H9 (cell line): ENCODE data around the gene PLP2. TPM values are rescaled to one million over a fixed set of nuclear protein-coding genes. Genes with fewer than 3 reads are reported as not detected.

Source experiments
- DNase-seq: peaks from one replicate; pipeline ENCODE4 v3.0.0-alpha.2; 2017
- H2AFZ ChIP-seq: one replicate; pipeline ENCODE4 v1.6.1; 2013; ENCODE audit warnings: mild to moderate bottlenecking, low read length, control low read depth, moderate library complexity
- H2AK5ac ChIP-seq: 2 replicates; pipeline ENCODE4 v1.6.1; 2013; ENCODE audit warnings: low read length, control low read depth, mixed read lengths; ENCODE audit not compliant: insufficient read length
- H2BK120ac ChIP-seq: one replicate; pipeline ENCODE4 v1.6.1; 2013; ENCODE audit warnings: low read depth, mild to moderate bottlenecking, low read length, control low read depth, inconsistent platforms; ENCODE audit not compliant: poor library complexity, severe bottlenecking
- H2BK12ac ChIP-seq: 2 replicates; pipeline ENCODE4 v1.6.1; 2013; ENCODE audit warnings: low read length, control low read depth, mixed read lengths, low read depth; ENCODE audit not compliant: insufficient read length
- H2BK15ac ChIP-seq: 2 replicates; pipeline ENCODE4 v1.6.1; 2013; ENCODE audit warnings: low read depth, low read length, control low read depth
- H2BK20ac ChIP-seq: one replicate; pipeline ENCODE4 v1.6.1; 2013; ENCODE audit warnings: low read depth, mild to moderate bottlenecking, low read length, control low read depth, inconsistent platforms; ENCODE audit not compliant: poor library complexity, severe bottlenecking
- H2BK5ac ChIP-seq: 2 replicates; pipeline ENCODE4 v1.6.1; 2013; ENCODE audit warnings: low read length, control low read depth, mixed read lengths; ENCODE audit not compliant: insufficient read length
- H3K14ac ChIP-seq: 2 replicates; pipeline ENCODE4 v1.6.1; 2013; ENCODE audit warnings: low read length, control low read depth; ENCODE audit not compliant: insufficient read depth
- H3K18ac ChIP-seq: 2 replicates; pipeline ENCODE4 v1.6.1; 2013; ENCODE audit warnings: low read depth, mild to moderate bottlenecking, mixed read lengths, low read length, control low read depth; ENCODE audit not compliant: insufficient read length
- H3K23ac ChIP-seq: 2 replicates; pipeline ENCODE4 v1.6.1; 2013; ENCODE audit warnings: low read length, control low read depth, mixed read lengths, low read depth; ENCODE audit not compliant: insufficient read length
- H3K23me2 ChIP-seq: 2 replicates; pipeline ENCODE4 v1.6.1; 2013; ENCODE audit warnings: low read depth, mild to moderate bottlenecking, mixed read lengths, low read length, control low read depth; ENCODE audit not compliant: insufficient read length, poor library complexity, severe bottlenecking
- H3K27ac ChIP-seq: 2 replicates; pipeline ENCODE4 v1.5.1; 2013; ENCODE audit warnings: low read length, control low read depth, mixed read lengths, low read depth; ENCODE audit not compliant: insufficient read length
- H3K27me3 ChIP-seq: 2 replicates; pipeline ENCODE4 v1.6.1; 2013; ENCODE audit warnings: low read length, control low read depth, inconsistent platforms; ENCODE audit not compliant: insufficient read depth
- H3K4ac ChIP-seq: 2 replicates; pipeline ENCODE4 v1.6.1; 2013; ENCODE audit warnings: low read depth, mild to moderate bottlenecking, control low read depth, inconsistent platforms, low read length, moderate library complexity
- H3K4me1 ChIP-seq: 2 replicates; pipeline ENCODE4 v1.6.1; 2013; ENCODE audit warnings: low read length, control low read depth, inconsistent platforms; ENCODE audit not compliant: insufficient read depth
- H3K4me2 ChIP-seq: 2 replicates; pipeline ENCODE4 v1.6.1; 2013; ENCODE audit warnings: low read length, control low read depth, mixed read lengths; ENCODE audit not compliant: insufficient read length, insufficient read depth
- H3K56ac ChIP-seq: 2 replicates; pipeline ENCODE4 v1.6.1; 2013; ENCODE audit warnings: low read depth, mild to moderate bottlenecking, mixed read lengths, low read length, control low read depth; ENCODE audit not compliant: insufficient read length
- H3K79me1 ChIP-seq: 2 replicates; pipeline ENCODE4 v1.6.1; 2013; ENCODE audit warnings: low read depth, mild to moderate bottlenecking, moderate library complexity, low read length, control low read depth, inconsistent platforms; ENCODE audit not compliant: insufficient read depth, poor library complexity, severe bottlenecking
- H3K79me2 ChIP-seq: 2 replicates; pipeline ENCODE4 v1.6.1; 2013; ENCODE audit warnings: low read length, control low read depth, inconsistent platforms; ENCODE audit not compliant: insufficient read depth
- H3K9ac ChIP-seq: 2 replicates; pipeline ENCODE4 v1.6.1; 2013; ENCODE audit warnings: low read length, control low read depth, mixed read lengths; ENCODE audit not compliant: insufficient read length; ENCODE audit errors: extremely low read depth
- H3K9me3 ChIP-seq: one replicate; pipeline ENCODE4 v1.6.1; 2013; ENCODE audit warnings: low read depth, low read length, inconsistent platforms; ENCODE audit not compliant: control insufficient read depth
- H3T11ph ChIP-seq: one replicate; pipeline ENCODE4 v1.6.1; 2013; ENCODE audit warnings: mild to moderate bottlenecking, low read length, control low read depth, inconsistent platforms
- H4K20me1 ChIP-seq: one replicate; pipeline ENCODE4 v1.6.1; 2013; ENCODE audit not compliant: control insufficient read depth, insufficient read length, insufficient read depth
- H4K5ac ChIP-seq: 2 replicates; pipeline ENCODE4 v1.6.1; 2013; ENCODE audit warnings: low read depth, mild to moderate bottlenecking, mixed read lengths, low read length, control low read depth; ENCODE audit not compliant: insufficient read length
- H4K8ac ChIP-seq: replicated peaks from 2 replicates; pipeline ENCODE4 v1.6.1; 2013; ENCODE audit warnings: low read length, control low read depth, mixed read lengths, low read depth; ENCODE audit not compliant: insufficient read length
- H4K91ac ChIP-seq: 2 replicates; pipeline ENCODE4 v1.6.1; 2013; ENCODE audit warnings: low read depth, mild to moderate bottlenecking, moderate library complexity, mixed read lengths, low read length, control low read depth; ENCODE audit not compliant: insufficient read length
- H3K27ac Mint-ChIP-seq, 3 experiments: 2 replicates in 2 of 3; 3 replicates in 1 of 3; pipeline ENCODE4 v1.8.0; 2020 to 2021; ENCODE audit warnings: mixed read lengths in 3 of 3, mild to moderate bottlenecking in 1 of 3, moderate library complexity in 1 of 3
- H3K27me3 Mint-ChIP-seq: 2 replicates; pipeline ENCODE4 v1.8.0; 2021; ENCODE audit warnings: low read depth, mild to moderate bottlenecking, moderate library complexity, mixed read lengths
- H3K36me3 Mint-ChIP-seq, 3 experiments: 2 replicates in 2 of 3; 3 replicates in 1 of 3; pipeline ENCODE4 v1.8.0; 2020 to 2021; ENCODE audit warnings: low read depth in 3 of 3, mixed read lengths in 3 of 3; ENCODE audit not compliant: insufficient read depth in 1 of 3
- H3K4me1 Mint-ChIP-seq, 2 experiments: 2 replicates each; pipeline ENCODE4 v1.8.0; 2020; ENCODE audit warnings: mixed read lengths in 2 of 2
- H3K4me3 Mint-ChIP-seq, 2 experiments: 2 replicates in 1 of 2; 3 replicates in 1 of 2; pipeline ENCODE4 v1.8.0; 2020 to 2021; ENCODE audit warnings: mild to moderate bottlenecking in 2 of 2, mixed read lengths in 2 of 2, moderate library complexity in 1 of 2
- H3K9me3 Mint-ChIP-seq, 2 experiments: 2 replicates in 1 of 2; 3 replicates in 1 of 2; pipeline ENCODE4 v1.8.0; 2020; ENCODE audit warnings: mild to moderate bottlenecking in 2 of 2, mixed read lengths in 2 of 2, moderate library complexity in 1 of 2
- WGBS: extraction: QIAGEN DNeasy Blood & Tissue Kit; methylation state at CpG from one replicate; pipeline ENCODE4 v1.1.7; 2013; ENCODE audit warnings: missing lambda C conversion rate, low lambda C conversion rate, mixed read lengths; ENCODE audit not compliant: insufficient read length; ENCODE audit errors: extremely low coverage; 5-methylcytosine and 5-hydroxymethylcytosine counted together
- total RNA-seq: library from RNA; stranded (reverse); gene quantifications from 2 replicates; pipeline ENCODE4 v1.2.1, GENCODE V29; 2021
- TF ChIP-seq, protein P1 (sequence below): fragments of 200-600 bp; sonication (generic); conservative IDR thresholded peaks from 3 replicates; pipeline ENCODE4 v1.8.0; 2021; ENCODE audit warnings: antibody characterized with exemption, mild to moderate bottlenecking

PLP2 gene
- total RNA-seq, 1 experiment from 2014 or later, result 11.7 TPM

DNA sequence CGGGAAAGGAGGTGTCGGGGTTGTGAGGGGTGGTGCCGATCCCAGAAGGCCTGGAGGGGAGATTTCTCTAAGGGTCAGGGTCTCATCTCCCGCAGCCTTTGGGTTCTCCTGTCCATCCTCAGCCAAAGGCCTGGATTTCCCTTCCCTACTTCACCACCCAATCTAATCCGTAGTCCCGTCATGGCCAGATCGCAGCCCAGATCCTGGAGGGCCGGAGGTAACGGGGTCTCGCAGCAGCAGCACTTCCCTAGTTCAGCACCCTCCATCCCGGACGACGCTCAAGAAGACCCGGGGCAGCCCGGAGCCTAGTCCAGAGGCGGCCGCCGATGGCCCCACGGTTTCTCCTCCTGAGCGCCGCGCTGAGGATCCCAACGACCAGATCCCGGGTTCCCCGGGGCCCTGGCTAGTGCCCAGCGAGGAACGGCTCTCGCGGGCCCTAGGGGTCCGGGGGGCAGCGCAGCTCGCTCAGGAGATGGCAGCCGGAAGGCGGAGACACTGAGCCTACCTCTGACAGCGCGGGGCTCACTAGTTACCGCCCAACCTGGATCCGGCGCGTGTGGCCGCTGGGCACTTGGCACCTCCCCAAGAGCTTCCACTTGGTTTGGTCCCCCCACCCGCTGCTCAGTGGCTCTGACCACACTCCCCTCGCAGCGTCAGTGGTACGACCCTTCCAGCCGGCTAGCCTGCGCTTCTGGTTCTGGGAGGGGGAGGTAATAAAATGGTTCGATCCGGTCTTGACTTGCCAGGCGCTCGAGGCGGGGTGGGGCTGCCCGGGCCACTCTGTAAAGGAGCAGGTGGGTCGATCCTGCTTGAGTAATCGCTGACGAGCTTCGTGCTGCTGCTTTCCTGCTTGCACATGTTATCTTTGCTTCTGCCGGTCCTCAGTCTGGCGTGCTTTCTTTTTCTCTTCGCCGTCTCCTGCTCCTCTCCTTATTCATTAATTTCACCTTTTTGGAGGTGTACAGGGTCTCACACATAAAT is 5.5 kb upstream of the PLP2 start:
- H4K8ac ChIP-seq, result no peak overlapping the region
- H3K9me3 Mint-ChIP-seq, result peaks cover 55 to 66% of the 10 kb centered on the region in 2 experiments

More for the DNA sequence above, 5.5 kb upstream of the PLP2 start:
- Histone ChIP-seq H4K20me1 (no peaks in the 10 kb centered on the region), H2AK5ac (no peak overlapping the region), H3K23ac (no peak overlapping the region), H2BK120ac (no peak overlapping the region), H3K4me1 (no peaks in the 10 kb centered on the region), H3K4ac (no peak overlapping the region), H3K56ac (no peak overlapping the region), H3K27me3 (no peaks in the 10 kb centered on the region; the same call in 1 of the 2 replicates), H4K91ac (no peak overlapping the region), H3K79me2 (no peaks in the 10 kb centered on the region), H3K14ac (no peak overlapping the region), H3K4me2 (peak overlapping the region; percentile 87), H2BK15ac (no peak overlapping the region), H3T11ph (no peak overlapping the region), H3K27ac (no peak overlapping the region), H2BK20ac (no peak overlapping the region), H4K5ac (no peak overlapping the region), H3K9ac (no peak overlapping the region), H3K18ac (no peak overlapping the region), H3K23me2 (peaks cover 14% of the 10 kb centered on the region), H3K79me1 (no peaks in the 10 kb centered on the region), H2AFZ (no peak overlapping the region), H2BK5ac (no peak overlapping the region), H3K9me3 (peaks cover 12% of the 10 kb centered on the region), H2BK12ac (no peak overlapping the region)
- TF ChIP-seq, protein P1, sequence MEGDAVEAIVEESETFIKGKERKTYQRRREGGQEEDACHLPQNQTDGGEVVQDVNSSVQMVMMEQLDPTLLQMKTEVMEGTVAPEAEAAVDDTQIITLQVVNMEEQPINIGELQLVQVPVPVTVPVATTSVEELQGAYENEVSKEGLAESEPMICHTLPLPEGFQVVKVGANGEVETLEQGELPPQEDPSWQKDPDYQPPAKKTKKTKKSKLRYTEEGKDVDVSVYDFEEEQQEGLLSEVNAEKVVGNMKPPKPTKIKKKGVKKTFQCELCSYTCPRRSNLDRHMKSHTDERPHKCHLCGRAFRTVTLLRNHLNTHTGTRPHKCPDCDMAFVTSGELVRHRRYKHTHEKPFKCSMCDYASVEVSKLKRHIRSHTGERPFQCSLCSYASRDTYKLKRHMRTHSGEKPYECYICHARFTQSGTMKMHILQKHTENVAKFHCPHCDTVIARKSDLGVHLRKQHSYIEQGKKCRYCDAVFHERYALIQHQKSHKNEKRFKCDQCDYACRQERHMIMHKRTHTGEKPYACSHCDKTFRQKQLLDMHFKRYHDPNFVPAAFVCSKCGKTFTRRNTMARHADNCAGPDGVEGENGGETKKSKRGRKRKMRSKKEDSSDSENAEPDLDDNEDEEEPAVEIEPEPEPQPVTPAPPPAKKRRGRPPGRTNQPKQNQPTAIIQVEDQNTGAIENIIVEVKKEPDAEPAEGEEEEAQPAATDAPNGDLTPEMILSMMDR, result peak; percentile 53
- H3K27ac Mint-ChIP-seq, result no peak overlapping the region
- peak overlapping the region; percentile 53 to 73 for H3K4me3 Mint-ChIP-seq
- H3K4me1 Mint-ChIP-seq, result peaks cover 9 to 25% of the 10 kb centered on the region in 2 experiments
- peaks cover 0 to 8% (median 5%) of the 10 kb centered on the region in 3 experiments; a peak in 3 of 7 replicates for H3K36me3 Mint-ChIP-seq
- DNase-seq, result peak; percentile 94
- peaks cover 44% of the 10 kb centered on the region for H3K27me3 Mint-ChIP-seq
- WGBS, result no CpG with 5 or more reads among the region's 61 CpGs
